OCI-LY7 (cell line): ENCODE data around the gene EXD2. TPM values are rescaled to one million over a fixed set of nuclear protein-coding genes. Genes with fewer than 3 reads are reported as not detected.

Experiments used
- BruUV-seq: library from RNA; stranded (reverse); fragments of 400-500 nt; replicated peaks from 2 replicates; lab custom pipeline; 2021; lab: Mats Ljungman, UMichigan
- CTCF ChIA-PET: fragments of 300-600 bp; sonication (Branson Sonifier 250); formaldehyde crosslinking; loops from one replicate; lab custom pipeline; 2022; ENCODE audit warnings: antibody characterized with exemption; ENCODE audit not compliant: unreplicated experiment; lab: Charles Lee
- POLR2A ChIA-PET: fragments of 300-600 bp; sonication (Branson Sonifier 250); formaldehyde crosslinking; loops from one replicate; lab custom pipeline; 2022; ENCODE audit warnings: antibody characterized with exemption; lab: Charles Lee
- DNase-seq: peaks from one replicate; pipeline ENCODE4 v3.0.0-alpha.2; 2015; ENCODE audit warnings: low spot score
- H2AFZ ChIP-seq: fragments of 200-600 bp; sonication (generic), shearing (Covaris generic); 2 replicates; pipeline ENCODE4 v1.6.1; 2014; ENCODE audit warnings: mild to moderate bottlenecking, antibody characterized with exemption, low read length, moderate library complexity
- H3K27ac ChIP-seq: fragments of 200-600 bp; sonication (generic); 2 replicates; pipeline ENCODE4 v1.5.1; 2014; ENCODE audit warnings: mixed run types, low read depth, mild to moderate bottlenecking, moderate library complexity, low read length, inconsistent platforms; ENCODE audit not compliant: poor library complexity, severe bottlenecking
- H3K36me3 ChIP-seq: fragments of 200-600 bp; sonication (generic); 2 replicates; pipeline ENCODE4 v1.6.1; 2014; ENCODE audit warnings: mild to moderate bottlenecking, antibody characterized with exemption, low read length, moderate library complexity, mixed read lengths; ENCODE audit not compliant: insufficient read depth
- H3K4me1 ChIP-seq: fragments of 200-600 bp; sonication (generic); 2 replicates; pipeline ENCODE4 v1.5.1; 2014; ENCODE audit warnings: mild to moderate bottlenecking, low read length; ENCODE audit not compliant: insufficient read depth, poor library complexity, severe bottlenecking
- H3K4me2 ChIP-seq: fragments of 200-600 bp; sonication (generic); 2 replicates; pipeline ENCODE4 v1.6.1; 2014; ENCODE audit warnings: mild to moderate bottlenecking, low read length
- H3K4me3 ChIP-seq: fragments of 200-600 bp; sonication (generic); 2 replicates; pipeline ENCODE4 v1.5.1; 2014; ENCODE audit warnings: mild to moderate bottlenecking, low read depth, low read length; ENCODE audit not compliant: poor library complexity, severe bottlenecking
- H3K79me2 ChIP-seq: fragments of 200-600 bp; sonication (generic); 2 replicates; pipeline ENCODE4 v1.6.1; 2016; ENCODE audit warnings: low read depth, mild to moderate bottlenecking, low read length, moderate library complexity, mixed read lengths; ENCODE audit not compliant: insufficient read depth
- H3K9me2 ChIP-seq: fragments of 200-600 bp; sonication (generic); 2 replicates; pipeline ENCODE4 v1.6.1; 2016; ENCODE audit warnings: mild to moderate bottlenecking, low read length, mixed read lengths; ENCODE audit not compliant: insufficient read depth
- H3K9me3 ChIP-seq: fragments of 200-600 bp; sonication (generic); 2 replicates; pipeline ENCODE4 v1.6.1; 2014; ENCODE audit warnings: mild to moderate bottlenecking, mixed run types, low read length, mixed read lengths
- H4K20me1 ChIP-seq: fragments of 200-600 bp; sonication (generic); 2 replicates; pipeline ENCODE4 v1.6.1; 2014; ENCODE audit warnings: mild to moderate bottlenecking, antibody characterized with exemption, low read length, moderate library complexity, mixed read lengths; ENCODE audit not compliant: insufficient read depth
- CTCF ChIP-seq: fragments of 200-600 bp; sonication (generic); conservative IDR thresholded peaks from 2 replicates; pipeline ENCODE4 v1.5.1; 2014; ENCODE audit warnings: mild to moderate bottlenecking, antibody characterized with exemption, low read length, moderate library complexity, mixed read lengths
- EZH2phosphoT487 ChIP-seq: fragments of 200-600 bp; sonication (generic); IDR thresholded peaks from 2 replicates; pipeline ENCODE4 v1.6.1; 2018; ENCODE audit warnings: low read depth, borderline replicate concordance, mild to moderate bottlenecking, mixed run types, antibody characterized with exemption, low read length, moderate library complexity, mixed read lengths
- intact Hi-C: fragments of 100-400 bp; cut with micrococcal nuclease; formaldehyde crosslinking; loops from one replicate; pipeline ENCODE4 v1.10.0; 2022; ENCODE audit not compliant: unreplicated experiment
- total RNA-seq, 2 experiments: library from RNA; depleted of rRNA in 1 of 2; stranded (reverse); fragments of >200 nt in 1 of 2; shearing (Covaris generic) in 1 of 2; gene quantifications; 2 replicates each; pipeline ENCODE4 v1.2.3, GENCODE V29; 2014 to 2022

EXD2 gene
- total RNA-seq, 2 experiments from 2014 or later: 2.7 to 8.4 TPM

GRCh38 chr14:69261761-69262331 lies 70.5 kb downstream of the EXD2 start:
- ChIA-PET CTCF (no interaction called here), POLR2A (no interaction called here)
- H3K79me2 ChIP-seq: no peaks in the 10 kb centered on the region
- no peak overlapping the region; the same call in 1 of the 2 replicates for H3K4me2 ChIP-seq
- no peak for DNase-seq
- H3K9me3 ChIP-seq: no peaks in the 10 kb centered on the region
- no peaks in the 10 kb centered on the region for H4K20me1 ChIP-seq
- no peak overlapping the region for H3K4me3 ChIP-seq
- H3K36me3 ChIP-seq: no peaks in the 10 kb centered on the region
- H3K27ac ChIP-seq: no peak overlapping the region
- peaks cover 13% of the 10 kb centered on the region for H3K4me1 ChIP-seq
- no TSS peak for BruUV-seq
- TF ChIP-seq EZH2phosphoT487 (no peak), CTCF (no peak)
- H2AFZ ChIP-seq: no peak overlapping the region
- H3K9me2 ChIP-seq: no peaks in the 10 kb centered on the region
- intact Hi-C loops: loop anchor here (1.0 kb wide), 1 partner anchor 198 kb away; no protein-coding TSS in a partner anchor

- H3K4me2 ChIP-seq: no peak overlapping the region
- TF ChIP-seq EZH2phosphoT487 (no peak), CTCF (no peak)
- ChIA-PET CTCF (no interaction called here), POLR2A (no interaction called here)
- H3K4me3 ChIP-seq: no peak overlapping the region
- H3K4me1 ChIP-seq: peaks cover 13% of the 10 kb centered on the region
- H3K27ac ChIP-seq: no peak overlapping the region
- H3K36me3 ChIP-seq: no peaks in the 10 kb centered on the region
- H3K9me3 ChIP-seq: no peaks in the 10 kb centered on the region
- H3K9me2 ChIP-seq: no peaks in the 10 kb centered on the region
- DNase-seq: no peak
- no peaks in the 10 kb centered on the region for H4K20me1 ChIP-seq
- intact Hi-C loops: no loop called here
- no peaks in the 10 kb centered on the region for H3K79me2 ChIP-seq
- H2AFZ ChIP-seq: no peak overlapping the region
- no TSS peak for BruUV-seq
Observed at GRCh38 chr14:69262516-69262915, 71.2 kb downstream of the EXD2 start.

GRCh38 chr14:69263364-69263763 lies 72.1 kb downstream of the EXD2 start:
- DNase-seq: no peak
- TF ChIP-seq EZH2phosphoT487 (no peak), CTCF (no peak)
- ChIA-PET CTCF (no interaction called here), POLR2A (no interaction called here)
- H3K27ac ChIP-seq: no peak overlapping the region
- no peaks in the 10 kb centered on the region for H3K36me3 ChIP-seq
- intact Hi-C loops: no loop called here
- H2AFZ ChIP-seq: no peak overlapping the region
- H3K79me2 ChIP-seq: no peaks in the 10 kb centered on the region
- H4K20me1 ChIP-seq: no peaks in the 10 kb centered on the region
- no peaks in the 10 kb centered on the region for H3K9me3 ChIP-seq
- peaks cover 13% of the 10 kb centered on the region for H3K4me1 ChIP-seq
- BruUV-seq: no TSS peak
- H3K4me3 ChIP-seq: no peak overlapping the region
- H3K4me2 ChIP-seq: no peak overlapping the region
- H3K9me2 ChIP-seq: no peaks in the 10 kb centered on the region
